Right lobe of liver (tissue), 4 donors: Measurements from ENCODE around the gene APOBEC3G.

Experiments
- CTCF ChIP-seq, 4 donors: fragments of 200-600 bp in 3 of 4; fragments of 450-650 bp in 1 of 4; IDR thresholded peaks; one replicate each; pipeline versions ENCODE4 v1.5.1 to v1.8.0; 2016 to 2022; ENCODE audit warnings: antibody characterized with exemption in 4 of 4, mild to moderate bottlenecking in 2 of 4
- POLR2A ChIP-seq: fragments of 450-650 bp; IDR thresholded peaks from one replicate; pipeline ENCODE4 v1.6.1; 2017; ENCODE audit warnings: antibody characterized with exemption, mild to moderate bottlenecking
- donor health status: DM: no; HTN: no; CAD: no.
- donor health status: DM: no; HTN: no; CAD: no.
- donor health status: DM: no; HTN: yes; CAD: no.

DNA sequence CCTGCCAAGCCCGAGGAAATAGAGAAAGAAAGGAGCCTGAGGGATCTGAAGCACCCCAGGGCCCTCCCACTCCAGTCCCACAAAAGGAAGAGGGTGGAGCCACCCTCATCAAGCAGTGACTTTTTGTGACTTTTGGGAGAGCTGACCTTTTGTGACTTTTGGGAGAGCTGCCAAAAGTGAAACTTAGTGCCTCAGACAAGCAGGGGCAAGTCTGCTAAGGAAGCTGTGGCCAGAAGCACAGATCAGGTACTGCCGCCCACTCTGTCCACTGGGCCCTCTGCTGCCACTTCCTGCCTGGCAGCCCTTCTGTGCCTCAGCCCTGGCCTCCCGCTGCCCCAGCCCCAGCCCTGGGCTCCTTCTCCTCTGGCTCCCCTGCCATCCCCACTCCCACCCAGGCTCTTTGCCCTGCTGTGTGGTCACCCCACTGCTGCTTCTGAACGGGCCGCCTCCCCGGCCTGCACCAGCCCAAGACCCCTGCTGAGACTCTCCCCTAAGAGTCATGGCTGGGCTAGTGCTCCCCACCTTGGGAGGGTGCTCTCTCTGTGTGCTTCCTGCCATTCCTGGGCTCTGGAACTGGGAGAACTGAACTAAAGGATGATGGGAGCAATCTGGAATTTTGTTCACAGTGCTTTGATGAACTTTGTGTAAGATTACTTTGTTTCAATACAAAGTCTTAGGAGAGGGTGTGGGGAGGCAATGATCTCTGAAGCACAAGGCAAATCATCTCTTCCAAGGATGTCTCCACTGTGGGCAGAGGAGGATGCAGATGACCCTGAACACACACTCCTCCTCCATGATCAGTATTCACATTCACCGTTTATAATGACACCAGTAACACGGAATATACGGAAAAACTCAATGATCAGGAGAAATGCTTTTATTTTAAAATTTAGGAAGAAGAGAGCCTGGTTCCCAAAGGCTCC lies 20.3 kb downstream of the APOBEC3G start, which contains the start of gene APOBEC3H:
- TF ChIP-seq CTCF (IDR thresholded peaks at IDR 0.05) (no peak), POLR2A (no peak)
